Thyroid gland (tissue), 4 donors: ENCODE measurements around the gene IL6R.

ENCODE experiments used
- POLR2A ChIP-seq, 2 donors: fragments of 450-650 bp; IDR thresholded peaks; one replicate each; pipeline ENCODE4 v1.6.1; 2017; ENCODE audit warnings: antibody characterized with exemption in 2 of 2, mild to moderate bottlenecking in 2 of 2, moderate library complexity in 1 of 2
- TF ChIP-seq, protein P1 (sequence below), 6 experiments: fragments of 200-600 bp in 3 of 6; fragments of 450-650 bp in 3 of 6; sonication (generic) in 3 of 6; IDR thresholded peaks; one replicate each; pipeline ENCODE4 v1.5.1; 2016 to 2019; ENCODE audit warnings: antibody characterized with exemption in 6 of 6, mild to moderate bottlenecking in 2 of 6, inconsistent platforms in 1 of 6, moderate library complexity in 1 of 6

GRCh38 chr1:154398141-154398540, 7.0 kb upstream of the IL6R start:
- TF ChIP-seq, protein P1, sequence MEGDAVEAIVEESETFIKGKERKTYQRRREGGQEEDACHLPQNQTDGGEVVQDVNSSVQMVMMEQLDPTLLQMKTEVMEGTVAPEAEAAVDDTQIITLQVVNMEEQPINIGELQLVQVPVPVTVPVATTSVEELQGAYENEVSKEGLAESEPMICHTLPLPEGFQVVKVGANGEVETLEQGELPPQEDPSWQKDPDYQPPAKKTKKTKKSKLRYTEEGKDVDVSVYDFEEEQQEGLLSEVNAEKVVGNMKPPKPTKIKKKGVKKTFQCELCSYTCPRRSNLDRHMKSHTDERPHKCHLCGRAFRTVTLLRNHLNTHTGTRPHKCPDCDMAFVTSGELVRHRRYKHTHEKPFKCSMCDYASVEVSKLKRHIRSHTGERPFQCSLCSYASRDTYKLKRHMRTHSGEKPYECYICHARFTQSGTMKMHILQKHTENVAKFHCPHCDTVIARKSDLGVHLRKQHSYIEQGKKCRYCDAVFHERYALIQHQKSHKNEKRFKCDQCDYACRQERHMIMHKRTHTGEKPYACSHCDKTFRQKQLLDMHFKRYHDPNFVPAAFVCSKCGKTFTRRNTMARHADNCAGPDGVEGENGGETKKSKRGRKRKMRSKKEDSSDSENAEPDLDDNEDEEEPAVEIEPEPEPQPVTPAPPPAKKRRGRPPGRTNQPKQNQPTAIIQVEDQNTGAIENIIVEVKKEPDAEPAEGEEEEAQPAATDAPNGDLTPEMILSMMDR (IDR thresholded peaks at IDR 0.05): no peak
- no peak for TF ChIP-seq POLR2A (IDR thresholded peaks at IDR 0.05)
